GM19099 (cell line): ENCODE measurements around the gene FAAP100.

Experiments used
- POLR2A ChIP-seq: IDR thresholded peaks from 3 replicates; pipeline ENCODE4 v1.6.1; 2011; ENCODE audit warnings: low read depth; ENCODE audit not compliant: insufficient read length; ENCODE audit errors: extremely low read depth

Gene FAAP100

GRCh38 chr17:81579298-81579697, 27.1 kb upstream of the FAAP100 start:
- no peak for TF ChIP-seq POLR2A

GRCh38 chr17:81578561-81579225, 26.5 kb upstream of the FAAP100 start:
- TF ChIP-seq POLR2A: no peak

- no peak for TF ChIP-seq POLR2A
Observed at GRCh38 chr17:81578038-81578441, 25.9 kb upstream of the FAAP100 start.

GRCh38 chr17:81577278-81578000, 25.3 kb upstream of the FAAP100 start:
- no peak for TF ChIP-seq POLR2A

DNA sequence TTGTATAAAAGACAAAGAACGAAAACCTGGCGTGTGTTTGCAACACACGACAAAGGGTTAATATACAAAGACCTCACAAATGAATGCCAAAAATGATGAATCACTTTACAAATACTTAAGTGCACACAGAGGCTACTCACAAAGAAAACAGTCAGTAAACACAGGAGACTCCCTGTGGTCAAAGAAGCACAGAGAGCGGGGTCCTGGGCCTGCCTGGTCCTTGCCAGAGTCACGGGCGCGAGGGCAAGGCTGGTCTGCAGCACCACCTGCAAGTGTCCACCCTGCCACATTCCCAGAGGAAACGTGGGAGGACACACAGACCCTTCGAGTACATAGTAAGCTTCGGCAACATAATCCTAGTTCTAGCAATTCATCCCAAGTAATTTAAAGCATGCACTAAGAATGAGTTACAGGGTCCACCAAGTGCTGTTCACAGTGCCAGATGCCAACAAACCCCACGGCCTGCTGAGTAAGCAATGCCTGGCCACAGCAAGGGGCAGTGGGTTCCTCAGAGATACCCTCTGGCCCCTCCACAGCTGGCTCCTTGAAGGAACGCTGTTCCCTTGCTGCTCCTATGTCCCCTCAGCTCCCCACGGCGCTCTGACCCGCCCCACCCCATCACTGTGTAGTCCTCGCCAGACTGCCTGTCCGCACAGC, 24.6 kb upstream of the FAAP100 start:
- TF ChIP-seq POLR2A: no peak

DNA sequence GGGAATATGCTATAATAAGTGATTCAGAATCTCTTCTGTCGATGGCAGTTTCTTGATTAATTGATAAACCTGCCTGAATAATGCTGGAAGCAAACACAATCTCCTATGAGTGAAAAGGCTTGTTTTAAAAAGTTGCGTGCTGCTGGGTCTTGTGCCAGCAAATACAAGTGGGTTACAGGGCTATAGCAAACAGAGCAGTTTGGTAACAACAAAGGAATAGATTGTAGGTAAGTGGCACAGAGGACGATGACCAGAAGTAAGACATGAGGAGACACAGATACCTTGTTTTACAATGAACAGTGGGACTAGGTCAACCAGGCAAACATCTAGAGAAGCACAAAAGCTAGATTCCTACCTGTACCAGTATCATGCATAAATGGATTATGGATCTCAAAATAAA, 23.7 kb upstream of the FAAP100 start:
- TF ChIP-seq POLR2A: no peak

GRCh38 chr17:81574643-81574956, 22.4 kb upstream of the FAAP100 start:
- no peak for TF ChIP-seq POLR2A

DNA sequence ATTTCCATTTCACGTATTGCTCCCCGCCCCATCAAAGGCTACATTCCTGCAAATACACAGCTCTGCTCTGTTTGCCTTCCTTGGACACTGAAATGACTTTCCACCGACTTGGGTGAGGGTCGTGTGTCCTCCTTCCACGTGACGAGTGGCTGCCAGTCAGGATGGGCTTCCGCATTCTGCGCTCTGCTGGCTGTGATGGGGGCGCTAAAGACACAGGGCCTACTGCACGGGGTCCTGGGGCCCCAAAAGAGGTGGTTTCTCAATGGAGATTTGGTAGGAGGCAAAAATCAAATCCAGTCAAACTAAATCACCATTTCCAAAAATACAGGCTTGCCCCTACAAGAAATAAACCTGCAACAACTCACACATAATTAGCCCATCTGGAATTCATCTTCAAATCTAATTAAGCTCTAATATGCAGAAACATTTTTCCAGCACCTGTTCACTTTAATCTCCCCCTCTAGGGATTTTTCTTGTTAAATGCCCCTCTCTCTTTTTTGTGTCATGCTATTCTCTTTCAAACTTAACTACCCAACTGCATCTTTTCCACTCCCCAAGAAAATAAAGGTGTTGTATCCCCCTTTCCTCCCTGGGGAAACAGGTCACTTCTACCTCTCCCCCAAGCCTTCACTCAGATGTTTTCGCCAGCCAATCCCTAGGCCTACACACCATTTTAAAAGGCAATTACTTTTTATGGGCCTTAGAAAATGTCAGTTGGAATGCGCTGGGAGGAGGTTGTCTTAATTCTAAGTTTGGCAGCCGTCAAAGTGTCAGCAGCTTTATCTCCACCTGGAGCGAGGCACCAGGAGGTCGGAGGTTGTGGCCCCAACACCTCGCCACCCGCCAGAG, 21.9 kb upstream of the FAAP100 start:
- TF ChIP-seq POLR2A: no peak

- no peak for TF ChIP-seq POLR2A
Observed at GRCh38 chr17:81572563-81573168, 20.5 kb upstream of the FAAP100 start.

- TF ChIP-seq POLR2A: no peak
Observed at GRCh38 chr17:81570964-81571363, 18.8 kb upstream of the FAAP100 start.

- no peak for TF ChIP-seq POLR2A
Observed at GRCh38 chr17:81569986-81570514, 17.9 kb upstream of the FAAP100 start.

DNA sequence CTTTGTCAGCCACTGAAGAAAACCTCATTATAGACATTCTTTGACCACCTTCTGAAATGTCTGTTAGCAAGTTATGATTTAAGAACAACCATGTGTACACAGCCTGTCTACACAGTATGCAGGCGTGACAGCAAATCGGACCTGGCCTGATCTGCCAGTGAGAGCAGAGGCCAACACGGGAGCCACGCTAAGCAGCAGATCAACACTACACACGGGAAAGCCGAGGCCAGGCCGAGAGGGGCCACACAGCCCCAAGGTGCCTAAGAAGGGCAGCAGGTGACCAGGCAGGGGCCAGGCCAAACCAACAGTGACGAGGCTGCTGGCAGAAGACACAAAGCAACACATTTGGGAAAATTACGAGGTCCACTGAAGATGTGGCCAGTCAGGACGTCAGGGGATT, 16.3 kb upstream of the FAAP100 start:
- TF ChIP-seq POLR2A: no peak

DNA sequence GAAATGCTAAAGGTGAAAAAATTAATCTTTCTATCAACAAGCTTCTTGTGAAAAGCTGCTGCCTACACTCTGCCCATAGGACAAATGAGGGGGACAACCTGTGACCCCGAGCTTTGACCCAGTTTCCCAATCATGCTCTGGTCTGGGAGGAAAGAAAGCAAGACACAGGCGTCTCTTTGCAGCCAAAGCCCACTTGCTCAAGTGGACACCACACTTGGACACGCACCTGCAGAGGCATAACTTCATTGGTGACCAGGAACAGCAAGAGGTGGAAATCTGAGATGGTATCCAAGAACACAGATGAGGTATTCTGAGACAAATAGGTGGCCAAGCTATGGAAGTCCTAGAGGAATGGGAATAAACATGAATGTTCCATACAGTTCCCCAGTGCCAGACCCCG, 15.0 kb upstream of the FAAP100 start:
- TF ChIP-seq POLR2A: no peak

DNA sequence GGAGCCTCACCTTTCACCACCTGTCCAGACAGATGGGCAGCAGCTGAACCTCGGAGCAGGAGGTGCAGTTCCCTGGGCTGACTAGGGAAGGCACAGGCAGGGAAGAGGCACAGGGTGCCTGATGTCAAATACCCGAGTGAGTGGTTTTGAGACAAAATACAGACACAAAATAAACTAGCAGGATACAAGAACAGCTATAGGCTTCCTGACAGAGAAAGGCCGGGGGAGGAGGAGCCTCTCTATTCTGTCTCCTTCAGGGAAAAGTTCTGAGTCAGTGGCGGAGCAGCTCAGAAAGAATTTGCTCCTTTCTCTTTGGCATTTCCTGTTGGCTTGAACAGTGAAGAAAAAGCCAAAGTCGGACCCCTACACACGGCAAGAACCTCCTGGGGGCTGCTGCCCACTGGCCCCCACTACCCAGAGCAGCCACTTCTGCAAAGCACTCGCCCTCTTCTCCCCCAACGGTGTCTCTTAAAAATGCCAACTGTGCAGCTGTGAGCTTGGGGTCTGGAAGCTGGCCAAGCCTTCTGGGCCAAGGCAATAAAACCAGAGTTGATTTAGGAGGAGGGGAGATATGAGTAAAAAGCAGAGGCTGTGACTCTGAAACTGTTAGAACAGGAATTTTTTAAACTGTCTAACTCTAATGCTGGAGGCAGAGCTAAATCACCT, 14.4 kb upstream of the FAAP100 start:
- no peak for TF ChIP-seq POLR2A

GRCh38 chr17:81565231-81565630, 13.1 kb upstream of the FAAP100 start:
- no peak for TF ChIP-seq POLR2A

GRCh38 chr17:81564778-81565177, 12.6 kb upstream of the FAAP100 start:
- no peak for TF ChIP-seq POLR2A
